IPS-20b (cell line): Measurements from ENCODE around the gene CTDSP1.

Experiments used
- H3K27ac ChIP-seq: one replicate; pipeline ENCODE4 v1.5.1; 2013; ENCODE audit warnings: low read length
- H3K27me3 ChIP-seq: 2 replicates; pipeline ENCODE4 v1.6.1; 2013; ENCODE audit warnings: mild to moderate bottlenecking, low read length, inconsistent platforms; ENCODE audit not compliant: insufficient read depth
- H3K36me3 ChIP-seq: 2 replicates; pipeline ENCODE4 v1.6.1; 2013; ENCODE audit warnings: low read depth, mild to moderate bottlenecking, inconsistent platforms, low read length, moderate library complexity; ENCODE audit not compliant: insufficient read depth
- H3K4me1 ChIP-seq: 2 replicates; pipeline ENCODE4 v1.6.1; 2013; ENCODE audit warnings: mild to moderate bottlenecking, control low read depth, inconsistent platforms, low read length, moderate library complexity; ENCODE audit not compliant: insufficient read depth
- H3K4me3 ChIP-seq: 2 replicates; pipeline ENCODE4 v1.5.1; 2013; ENCODE audit warnings: mild to moderate bottlenecking, low read length, inconsistent platforms
- H3K9ac ChIP-seq: 2 replicates; pipeline ENCODE4 v1.6.1; 2013; ENCODE audit warnings: low read depth, mild to moderate bottlenecking, inconsistent platforms, low read length, moderate library complexity
- H3K9me3 ChIP-seq: 2 replicates; pipeline ENCODE4 v1.6.1; 2013; ENCODE audit warnings: mild to moderate bottlenecking, low read depth, low read length, inconsistent platforms; ENCODE audit not compliant: insufficient read depth

The CTDSP1 gene

GRCh38 chr2:218395456-218395825 is 4.2 kb upstream of the CTDSP1 start:
- H3K9ac ChIP-seq = peak overlapping the region; percentile 45
- peak overlapping the region; percentile 94 for H3K4me3 ChIP-seq
- peaks cover 8% of the 10 kb centered on the region; the same call in 1 of the 2 replicates for H3K4me1 ChIP-seq
- no peak overlapping the region for H3K27ac ChIP-seq
- H3K36me3 ChIP-seq = no peaks in the 10 kb centered on the region
- H3K27me3 ChIP-seq = peaks cover 55% of the 10 kb centered on the region
- H3K9me3 ChIP-seq = no peaks in the 10 kb centered on the region

GRCh38 chr2:218395826-218396687 is 3.6 kb upstream of the CTDSP1 start:
- peaks cover 55% of the 10 kb centered on the region for H3K27me3 ChIP-seq
- H3K36me3 ChIP-seq = no peaks in the 10 kb centered on the region
- no peaks in the 10 kb centered on the region for H3K9me3 ChIP-seq
- peak overlapping the region; percentile 94 for H3K4me3 ChIP-seq
- peak overlapping the region; percentile 83 for H3K27ac ChIP-seq
- H3K9ac ChIP-seq = peak overlapping the region; percentile 96
- peaks cover 8% of the 10 kb centered on the region; the same call in 1 of the 2 replicates for H3K4me1 ChIP-seq

GRCh38 chr2:218396688-218397462 is 2.8 kb upstream of the CTDSP1 start:
- Histone ChIP-seq H3K27me3 (peaks cover 55% of the 10 kb centered on the region), H3K9ac (peak overlapping the region; percentile 96; the same call in 1 of the 2 replicates), H3K9me3 (no peaks in the 10 kb centered on the region), H3K36me3 (0 out of 2 replicates have a peak, but pooled peaks cover under 1% of the 10 kb centered on the region), H3K27ac (no peak overlapping the region), H3K4me3 (peak overlapping the region; percentile 94), H3K4me1 (peaks cover 8% of the 10 kb centered on the region; the same call in 1 of the 2 replicates)

- H3K27ac ChIP-seq = no peak overlapping the region
- H3K27me3 ChIP-seq = peaks cover 55% of the 10 kb centered on the region
- peaks cover 8% of the 10 kb centered on the region; the same call in 1 of the 2 replicates for H3K4me1 ChIP-seq
- 0 out of 2 replicates have a peak, but pooled peaks cover 6% of the 10 kb centered on the region for H3K36me3 ChIP-seq
- no peaks in the 10 kb centered on the region for H3K9me3 ChIP-seq
- H3K4me3 ChIP-seq = peak overlapping the region; percentile 94
- no peak overlapping the region for H3K9ac ChIP-seq
Measured at GRCh38 chr2:218397463-218397819, 2.2 kb upstream of the CTDSP1 start.

- H3K27ac ChIP-seq = no peak overlapping the region
- no peaks in the 10 kb centered on the region for H3K9me3 ChIP-seq
- peaks cover 55% of the 10 kb centered on the region for H3K27me3 ChIP-seq
- H3K4me1 ChIP-seq = peaks cover 8% of the 10 kb centered on the region; the same call in 1 of the 2 replicates
- 0 out of 2 replicates have a peak, but pooled peaks cover 6% of the 10 kb centered on the region for H3K36me3 ChIP-seq
- H3K9ac ChIP-seq = no peak overlapping the region
- peak overlapping the region; percentile 94 for H3K4me3 ChIP-seq
Measured at GRCh38 chr2:218397820-218398436, 1.7 kb upstream of the CTDSP1 start.

DNA sequence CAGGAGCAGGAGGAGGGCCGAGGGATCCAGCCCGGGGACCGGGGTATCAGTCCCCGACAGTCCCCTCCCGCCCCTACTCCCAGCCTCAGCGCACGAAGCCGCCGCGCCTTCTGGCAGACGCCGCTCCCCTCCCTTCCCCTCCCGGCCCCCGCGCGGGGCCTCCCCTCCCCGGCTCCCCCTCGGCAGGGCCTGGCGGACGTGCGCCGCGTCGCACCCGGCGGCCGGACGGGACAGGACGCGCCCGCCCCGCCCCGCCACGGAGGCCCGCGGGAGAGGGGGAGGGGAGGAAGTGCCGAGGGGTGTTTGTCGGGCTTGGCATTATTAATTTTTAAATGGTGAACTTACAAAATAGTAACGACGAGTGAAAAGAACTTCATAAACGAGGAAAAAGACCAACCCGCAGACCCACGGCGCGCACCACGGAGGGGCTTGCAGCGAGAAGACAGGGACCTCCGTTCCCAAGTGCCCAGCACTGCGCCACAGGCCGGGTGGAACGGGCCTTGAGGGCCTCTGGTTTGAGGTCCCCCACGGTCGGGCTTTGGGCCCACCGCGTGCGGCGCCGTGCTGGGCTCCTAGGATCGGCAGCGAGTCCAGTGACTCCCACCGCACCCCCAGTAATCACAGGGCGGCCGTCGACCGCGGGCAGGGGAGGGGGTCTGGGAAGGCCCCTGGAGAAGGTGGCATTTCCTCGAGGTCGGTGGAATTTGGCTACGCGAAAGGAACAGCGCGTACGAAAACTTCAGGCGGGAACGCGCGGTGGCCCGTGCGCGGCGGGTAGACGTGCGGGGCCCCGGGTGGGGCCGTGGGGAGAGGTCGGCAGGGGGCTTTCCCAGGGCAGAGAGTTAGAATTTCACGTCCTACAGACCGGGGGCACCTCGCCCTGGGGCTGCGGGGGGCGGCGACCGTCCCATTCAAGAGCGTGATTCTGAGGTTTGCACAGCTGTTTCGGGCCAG is 954 bp upstream of the CTDSP1 start:
- Histone ChIP-seq H3K4me3 (peak overlapping the region; percentile 94), H3K27ac (no peak overlapping the region), H3K36me3 (peaks cover 12% of the 10 kb centered on the region; the same call in 1 of the 2 replicates), H3K9me3 (no peaks in the 10 kb centered on the region), H3K27me3 (peaks cover 55% of the 10 kb centered on the region), H3K4me1 (peaks cover 8% of the 10 kb centered on the region; the same call in 1 of the 2 replicates), H3K9ac (no peak overlapping the region; the same call in 1 of the 2 replicates)

DNA sequence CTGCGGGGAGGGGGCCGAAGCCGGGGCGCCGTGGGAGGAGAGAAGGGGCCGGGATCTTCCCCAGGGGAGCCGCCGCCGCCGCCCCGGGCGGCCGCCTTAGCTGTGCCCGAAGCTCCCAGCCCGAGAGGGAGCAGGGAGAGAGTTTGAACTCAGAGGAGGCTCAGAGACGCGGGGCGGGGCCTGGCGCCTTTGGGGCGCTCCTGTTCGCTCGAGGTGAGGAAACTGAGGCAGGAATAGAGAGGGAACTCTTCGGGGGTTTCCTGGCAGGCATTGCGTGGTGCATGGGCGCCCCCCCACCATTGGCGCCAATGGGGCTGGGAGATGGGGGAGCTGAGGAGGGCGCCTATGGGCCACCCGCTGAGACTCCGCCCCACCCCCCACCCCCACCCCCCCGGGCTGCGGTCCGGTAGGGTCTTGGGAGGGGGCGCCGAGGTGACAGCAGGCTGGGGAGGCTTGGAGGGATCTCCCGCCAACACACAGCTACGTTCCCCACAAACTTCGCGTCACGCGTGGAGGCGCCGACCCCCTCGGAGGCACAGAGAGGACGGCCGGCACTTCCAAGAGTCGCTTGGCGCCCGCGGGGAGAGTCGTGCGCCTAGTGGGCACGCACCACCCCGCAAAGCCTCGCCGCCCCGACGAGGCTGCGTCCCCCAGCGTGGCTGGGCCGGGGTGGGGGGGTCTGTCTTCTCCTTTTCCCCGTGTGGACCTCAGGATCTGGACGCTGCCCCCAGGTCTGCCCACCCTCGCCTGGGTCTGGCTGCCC is 680 bp downstream of the CTDSP1 start:
- Histone ChIP-seq H3K27ac (peak overlapping the region; percentile 65), H3K9ac (peak overlapping the region; percentile 64; the same call in 1 of the 2 replicates), H3K4me3 (peak overlapping the region; percentile 73), H3K9me3 (no peaks in the 10 kb centered on the region), H3K27me3 (peaks cover 39% of the 10 kb centered on the region), H3K36me3 (peaks cover 21% of the 10 kb centered on the region), H3K4me1 (peaks cover 14% of the 10 kb centered on the region; the same call in 1 of the 2 replicates)

GRCh38 chr2:218400930-218401881 is 1.5 kb downstream of the CTDSP1 start:
- Histone ChIP-seq H3K36me3 (peaks cover 21% of the 10 kb centered on the region), H3K9ac (no peak overlapping the region), H3K27ac (no peak overlapping the region), H3K27me3 (peaks cover 34% of the 10 kb centered on the region), H3K9me3 (no peaks in the 10 kb centered on the region), H3K4me1 (peaks cover 18% of the 10 kb centered on the region; the same call in 1 of the 2 replicates), H3K4me3 (peak overlapping the region; percentile 73)

- H3K9me3 ChIP-seq = no peaks in the 10 kb centered on the region
- peaks cover 15% of the 10 kb centered on the region; the same call in 1 of the 2 replicates for H3K4me1 ChIP-seq
- H3K27ac ChIP-seq = no peak overlapping the region
- H3K4me3 ChIP-seq = no peak overlapping the region
- peaks cover 27% of the 10 kb centered on the region for H3K27me3 ChIP-seq
- H3K36me3 ChIP-seq = peaks cover 21% of the 10 kb centered on the region
- no peak overlapping the region for H3K9ac ChIP-seq
Measured at GRCh38 chr2:218401890-218402289, 2.2 kb downstream of the CTDSP1 start.
